Endothelial cell of umbilical vein (primary cell): ENCODE measurements around the gene DCTN4. TPM values are rescaled to one million over a fixed set of nuclear protein-coding genes. Genes with fewer than 3 reads are reported as not detected.

Experiments
- BruUV-seq: library from RNA; stranded (reverse); fragments of 400-500 nt; replicated peaks from 2 replicates; lab custom pipeline; 2021; lab: Mats Ljungman, UMichigan
- CTCF ChIA-PET: fragments of 300-600, 350-600 bp; sonication (Branson Sonifier 250); formaldehyde crosslinking; loops from one replicate; lab custom pipeline; 2021; ENCODE audit warnings: antibody characterized with exemption, inconsistent platforms; lab: Charles Lee
- POLR2A ChIA-PET: fragments of 300-600, 350-600 bp; sonication (Branson Sonifier 250); formaldehyde crosslinking; loops from one replicate; lab custom pipeline; 2021; ENCODE audit warnings: antibody characterized with exemption, inconsistent platforms; lab: Charles Lee
- DNase-seq: peaks from one replicate; pipeline ENCODE4 v3.0.0-alpha.2; 2011; ENCODE audit warnings: low read depth, low spot score
- FAIRE-seq: peaks from 2 replicates; lab custom pipeline; 2011; peaks lifted over from hg19 to GRCh38; lab: Jason Lieb, UNC
- H2AFZ ChIP-seq: 2 replicates; pipeline ENCODE4 v1.6.0; 2012; ENCODE audit warnings: low read depth, low read length, control low read depth, inconsistent platforms
- H3K27ac ChIP-seq: 2 replicates; pipeline ENCODE4 v1.5.1; 2011; ENCODE audit warnings: low read depth, mild to moderate bottlenecking, control low read depth, low read length, moderate library complexity; ENCODE audit not compliant: insufficient read depth
- H3K27me3 ChIP-seq, 2 experiments: 2 replicates each; pipeline versions ENCODE4 v1.6.0 to v1.6.1; 2011; ENCODE audit warnings: low read length in 2 of 2, mixed read lengths in 1 of 2; ENCODE audit not compliant: control insufficient read depth in 2 of 2, insufficient read depth in 2 of 2
- H3K36me3 ChIP-seq, 2 experiments: 2 replicates in 1 of 2; 3 replicates in 1 of 2; pipeline ENCODE4 v1.5.1; 2011; ENCODE audit warnings: low read length in 2 of 2, mild to moderate bottlenecking in 1 of 2, moderate library complexity in 1 of 2; ENCODE audit not compliant: control insufficient read depth in 2 of 2, insufficient read depth in 2 of 2; ENCODE audit errors: extremely low read depth in 1 of 2
- H3K4me1 ChIP-seq: 3 replicates; pipeline ENCODE4 v1.5.1; 2011; ENCODE audit warnings: mild to moderate bottlenecking, low read length; ENCODE audit not compliant: control insufficient read depth, insufficient read depth; ENCODE audit errors: extremely low read depth
- H3K4me2 ChIP-seq: 2 replicates; pipeline ENCODE4 v1.6.1; 2011; ENCODE audit warnings: low read length, control low read depth, mixed read lengths; ENCODE audit not compliant: insufficient read depth
- H3K4me3 ChIP-seq, 3 experiments: fragments of 200-600 bp in 1 of 3; sonication (generic), shearing (Covaris generic) in 1 of 3; replicated peaks in 1 of 3; 2 replicates each; pipeline ENCODE4 v1.5.1; 2011 to 2016; ENCODE audit warnings: control low read depth in 3 of 3, low read length in 3 of 3, mild to moderate bottlenecking in 2 of 3, inconsistent platforms in 1 of 3, low read depth in 1 of 3, moderate library complexity in 1 of 3; ENCODE audit not compliant: insufficient read depth in 1 of 3
- H3K79me2 ChIP-seq: 2 replicates; pipeline ENCODE4 v1.6.0; 2012; ENCODE audit warnings: low read length, inconsistent platforms; ENCODE audit not compliant: control insufficient read depth, insufficient read depth
- H3K9ac ChIP-seq: replicated peaks from 2 replicates; pipeline ENCODE3; 2011; ENCODE audit warnings: low read length, control low read depth; ENCODE audit not compliant: insufficient read depth; ENCODE audit errors: extremely low read depth
- H3K9me1 ChIP-seq: replicated peaks from 3 replicates; pipeline ENCODE4 v1.6.0; 2011; ENCODE audit warnings: mild to moderate bottlenecking, low read length; ENCODE audit not compliant: control insufficient read depth, insufficient read depth; ENCODE audit errors: extremely low read depth
- H3K9me3 ChIP-seq: replicated peaks from 2 replicates; pipeline ENCODE4 v1.5.1; 2012; ENCODE audit warnings: low read length, inconsistent platforms; ENCODE audit not compliant: control insufficient read depth, insufficient read depth
- H4K20me1 ChIP-seq: replicated peaks from 2 replicates; pipeline ENCODE3; 2011; ENCODE audit warnings: mild to moderate bottlenecking, low read length; ENCODE audit not compliant: control insufficient read depth, insufficient read depth; ENCODE audit errors: extremely low read depth
- EZH2 ChIP-seq: IDR thresholded peaks from 2 replicates; pipeline ENCODE4 v1.6.1; 2012; ENCODE audit warnings: borderline replicate concordance, low read depth, mild to moderate bottlenecking, moderate library complexity, low read length, inconsistent platforms; ENCODE audit not compliant: severe bottlenecking
- FOS ChIP-seq: IDR thresholded peaks from 2 replicates; pipeline ENCODE4 v1.6.1; 2011; ENCODE audit warnings: mild to moderate bottlenecking, low read length, moderate library complexity, borderline replicate concordance; ENCODE audit not compliant: insufficient read depth
- GATA2 ChIP-seq: IDR thresholded peaks from 2 replicates; pipeline ENCODE4 v1.7.0; 2011; ENCODE audit warnings: low read depth, mild to moderate bottlenecking, moderate library complexity, mixed read lengths, low read length; ENCODE audit not compliant: insufficient read length, insufficient read depth
- JUN ChIP-seq: IDR thresholded peaks from 2 replicates; pipeline ENCODE4 v1.6.1; 2011; ENCODE audit warnings: borderline replicate concordance, low read depth; ENCODE audit not compliant: insufficient read length, insufficient read depth
- MYC ChIP-seq: IDR thresholded peaks from one replicate; pipeline ENCODE4 v1.6.1; 2011; ENCODE audit warnings: mild to moderate bottlenecking, low read depth, low read length
- POLR2A ChIP-seq: IDR thresholded peaks from 2 replicates; pipeline ENCODE4 v1.6.1; 2012; ENCODE audit warnings: low read depth, mild to moderate bottlenecking, control low read depth, low read length
- POLR2AphosphoS5 ChIP-seq: IDR thresholded peaks from 2 replicates; pipeline ENCODE4 v1.6.1; 2012; ENCODE audit warnings: low read depth, mild to moderate bottlenecking, control low read depth, low read length, moderate library complexity; ENCODE audit not compliant: insufficient read depth
- dilution Hi-C: fragments of 300-500 bp; cut with MboI; formaldehyde crosslinking; loops from one replicate; pipeline ENCODE4 v1.15.0; 2019; ENCODE audit warnings: low sequenced_read_pairs; ENCODE audit not compliant: extremely low pct_ligation_motif_present
- intact Hi-C: fragments of 100-400 bp; cut with micrococcal nuclease; formaldehyde crosslinking; loops from one replicate; pipeline ENCODE4 v1.10.0; 2022
- polyA plus RNA-seq, 4 experiments: library from polyadenylated mRNA; depleted of rRNA in 3 of 4; stranded (reverse) in 3 of 4; unstranded in 1 of 4; fragments of >200 nt; gene quantifications; 2 replicates each; pipeline versions ENCODE4 v1.2.1 to v1.2.3, GENCODE V29; 2011 to 2012; ENCODE audit warnings: missing spikeins in 1 of 4
- total RNA-seq: library from RNA; stranded (reverse); gene quantifications from 2 replicates; pipeline ENCODE4 v1.2.3, GENCODE V29; 2021
- TF ChIP-seq, protein P1 (sequence below), 2 donors: IDR thresholded peaks; 1 replicate in 1 of 2; 2 replicates in 1 of 2; pipeline ENCODE4 v1.5.1; 2011; ENCODE audit warnings: low read length in 2 of 2, mild to moderate bottlenecking in 2 of 2, moderate library complexity in 2 of 2, control low read depth in 1 of 2, inconsistent platforms in 1 of 2, low read depth in 1 of 2; ENCODE audit not compliant: insufficient read depth in 1 of 2; ENCODE audit errors: extremely low read depth in 1 of 2
- TF ChIP-seq, protein P2 (sequence below): IDR thresholded peaks from 2 replicates; pipeline ENCODE4 v1.6.1; 2011; ENCODE audit not compliant: insufficient read depth, insufficient read length

Gene DCTN4
- total and polyA plus RNA-seq, 2 donors (not counting 3 experiments of a cell fraction or from before 2014, with no cell fraction given) = 22.4 to 47.3 TPM

DNA sequence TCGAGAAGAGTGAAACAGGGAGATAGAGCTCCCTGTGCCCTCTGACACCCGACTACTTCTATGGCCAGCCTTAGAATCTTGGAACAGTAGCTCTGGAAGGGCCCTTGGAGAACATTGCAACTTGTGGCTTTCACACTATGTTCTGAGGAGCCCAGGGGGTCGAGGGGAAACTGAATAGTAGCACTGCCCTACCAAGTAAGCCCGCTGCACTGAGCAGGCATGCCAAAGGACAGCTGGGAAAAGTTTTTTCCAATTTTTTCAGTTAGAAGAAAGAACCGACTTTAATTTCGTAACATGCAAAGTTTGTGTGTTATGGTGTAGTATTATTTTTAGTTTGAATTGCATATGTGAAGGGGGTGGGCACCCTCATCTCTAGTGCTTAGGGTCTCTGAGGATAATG lies 30.6 kb upstream of the DCTN4 start:
- H4K20me1 ChIP-seq = no peaks in the 10 kb centered on the region
- H3K27ac ChIP-seq = no peak overlapping the region
- H3K4me2 ChIP-seq = no peak overlapping the region
- no peaks in the 10 kb centered on the region for H3K79me2 ChIP-seq
- H3K4me3 ChIP-seq = no peak overlapping the region
- TF ChIP-seq, protein P1, sequence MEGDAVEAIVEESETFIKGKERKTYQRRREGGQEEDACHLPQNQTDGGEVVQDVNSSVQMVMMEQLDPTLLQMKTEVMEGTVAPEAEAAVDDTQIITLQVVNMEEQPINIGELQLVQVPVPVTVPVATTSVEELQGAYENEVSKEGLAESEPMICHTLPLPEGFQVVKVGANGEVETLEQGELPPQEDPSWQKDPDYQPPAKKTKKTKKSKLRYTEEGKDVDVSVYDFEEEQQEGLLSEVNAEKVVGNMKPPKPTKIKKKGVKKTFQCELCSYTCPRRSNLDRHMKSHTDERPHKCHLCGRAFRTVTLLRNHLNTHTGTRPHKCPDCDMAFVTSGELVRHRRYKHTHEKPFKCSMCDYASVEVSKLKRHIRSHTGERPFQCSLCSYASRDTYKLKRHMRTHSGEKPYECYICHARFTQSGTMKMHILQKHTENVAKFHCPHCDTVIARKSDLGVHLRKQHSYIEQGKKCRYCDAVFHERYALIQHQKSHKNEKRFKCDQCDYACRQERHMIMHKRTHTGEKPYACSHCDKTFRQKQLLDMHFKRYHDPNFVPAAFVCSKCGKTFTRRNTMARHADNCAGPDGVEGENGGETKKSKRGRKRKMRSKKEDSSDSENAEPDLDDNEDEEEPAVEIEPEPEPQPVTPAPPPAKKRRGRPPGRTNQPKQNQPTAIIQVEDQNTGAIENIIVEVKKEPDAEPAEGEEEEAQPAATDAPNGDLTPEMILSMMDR (IDR thresholded peaks at IDR 0.05; ENCODE audit: extremely low read depth in 1 of 2, insufficient read depth in 1 of 2, low read depth in 1 of 2, low read length in 2 of 2) = no peak
- TF ChIP-seq, protein P2, sequence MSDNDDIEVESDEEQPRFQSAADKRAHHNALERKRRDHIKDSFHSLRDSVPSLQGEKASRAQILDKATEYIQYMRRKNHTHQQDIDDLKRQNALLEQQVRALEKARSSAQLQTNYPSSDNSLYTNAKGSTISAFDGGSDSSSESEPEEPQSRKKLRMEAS = no peak
- no peak for TF ChIP-seq EZH2
- TF ChIP-seq JUN = no peak
- TF ChIP-seq MYC = no peak
- TF ChIP-seq POLR2A = no peak
- TF ChIP-seq POLR2AphosphoS5 = no peak
- TF ChIP-seq FOS = no peak
- no peak for TF ChIP-seq GATA2
- FAIRE-seq (no peak), DNase-seq (no peak)
- ChIA-PET POLR2A (no interaction called here), CTCF (interaction anchor here (1.2 to 2.7 kb wide), 3 partner anchors 10 to 376 kb away, joined by 3 to 33 read pairs (median 15); partner anchors contain the start of gene SMIM3)
- intact Hi-C loops = no loop called here
- no peaks in the 10 kb centered on the region for H3K9me1 ChIP-seq
- dilution Hi-C loops = no loop called here
- H3K9me3 ChIP-seq = no peaks in the 10 kb centered on the region
- H3K9ac ChIP-seq = no peak overlapping the region
- peaks cover 7 to 9% of the 10 kb centered on the region in 2 experiments for H3K27me3 ChIP-seq
- H3K4me1 ChIP-seq = peaks cover 9% of the 10 kb centered on the region
- no peak overlapping the region for H2AFZ ChIP-seq
- BruUV-seq = no TSS peak
- H3K36me3 ChIP-seq = no peaks in the 10 kb centered on the region
